K562 (cell line): ENCODE measurements around the gene MYCT1. TPM values are rescaled to one million over a fixed set of nuclear protein-coding genes. Genes with fewer than 3 reads are reported as not detected.

Source experiments
- ATAC-seq: fragments of 200-7000 bp; cut with Tn5 transposase; 3 replicates; pipeline ENCODE4 v1.9.1; 2020; ENCODE audit warnings: moderate library complexity
- BruUV-seq: library from RNA; stranded (reverse); fragments of 400-500 nt; replicated peaks from 2 replicates; lab custom pipeline; 2021; lab: Mats Ljungman, UMichigan
- CTCF ChIA-PET: fragments of 300-600 bp; formaldehyde crosslinking; extraction: SDS; loops from one replicate; lab custom pipeline; 2021; ENCODE audit warnings: low intra/inter-chr PET ratio; lab: Yijun Ruan, JAX
- POLR2A ChIA-PET: fragments of 300-600, 350-650 bp; sonication (Branson Sonifier 250); formaldehyde crosslinking; extraction: SDS; loops from one replicate; lab custom pipeline; 2021; ENCODE audit warnings: antibody characterized with exemption, inconsistent platforms; lab: Yijun Ruan, JAX
- DNase-seq, 4 experiments: peaks; one replicate each; pipeline versions ENCODE4 v3.0.0 to v3.0.0-alpha.2; 2011 to 2018; ENCODE audit warnings: low spot score in 3 of 4, mixed read lengths in 3 of 4; ENCODE audit errors: extremely low read depth in 1 of 4
- FAIRE-seq: peaks from 2 replicates; lab custom pipeline; 2011; peaks lifted over from hg19 to GRCh38; lab: Jason Lieb, UNC
- H2AFZ ChIP-seq: 2 replicates; pipeline ENCODE4 v1.6.0; 2011; ENCODE audit warnings: low read depth, low read length, control low read depth, inconsistent platforms
- H3K27ac ChIP-seq: fragments of 200-600 bp; 3 replicates; pipeline ENCODE4 v1.8.0; 2011; ENCODE audit warnings: low read depth, mild to moderate bottlenecking, control low read depth, inconsistent platforms, low read length, moderate library complexity, mixed read lengths; ENCODE audit errors: extremely low read depth
- H3K27me3 ChIP-seq, 2 experiments: fragments of 300-600 bp in 1 of 2; 2 replicates in 1 of 2; 3 replicates in 1 of 2; pipeline versions ENCODE4 v1.6.0 to v1.8.0; 2011; ENCODE audit warnings: inconsistent platforms in 2 of 2, low read length in 2 of 2, mild to moderate bottlenecking in 1 of 2, mixed read lengths in 1 of 2, moderate library complexity in 1 of 2; ENCODE audit not compliant: control insufficient read depth in 2 of 2, insufficient read depth in 2 of 2
- H3K36me3 ChIP-seq: fragments of 300-600 bp; 3 replicates; pipeline ENCODE4 v1.8.0; 2011; ENCODE audit warnings: mild to moderate bottlenecking, low read length, inconsistent platforms; ENCODE audit not compliant: control insufficient read depth, insufficient read depth
- H3K4me1 ChIP-seq, 2 experiments: fragments of 200-600 bp in 1 of 2; replicated peaks in 1 of 2; 2 replicates in 1 of 2; 3 replicates in 1 of 2; pipeline versions ENCODE4 v1.5.1 to v1.8.0; 2011; ENCODE audit warnings: inconsistent platforms in 2 of 2, low read length in 2 of 2, mild to moderate bottlenecking in 1 of 2, mixed read lengths in 1 of 2, moderate library complexity in 1 of 2; ENCODE audit not compliant: control insufficient read depth in 2 of 2, insufficient read depth in 2 of 2
- H3K4me2 ChIP-seq: 2 replicates; pipeline ENCODE4 v1.6.1; 2011; ENCODE audit warnings: low read length, control low read depth, inconsistent platforms, mixed read lengths; ENCODE audit not compliant: insufficient read depth
- H3K4me3 ChIP-seq: fragments of 200-600 bp; sonication (generic), shearing (Covaris generic); 2 replicates; pipeline ENCODE4 v1.5.1; 2016; ENCODE audit warnings: control low read depth, inconsistent platforms
- H3K79me2 ChIP-seq: fragments of 200-600 bp; 3 replicates; pipeline ENCODE4 v1.8.0; 2011; ENCODE audit warnings: low read length, inconsistent platforms; ENCODE audit not compliant: control insufficient read depth, insufficient read depth
- H3K9ac ChIP-seq, 2 experiments: 2 replicates each; pipeline versions ENCODE4 v1.6.0 to v1.6.1; 2011; ENCODE audit warnings: low read depth in 2 of 2, low read length in 2 of 2, control low read depth in 1 of 2, inconsistent platforms in 1 of 2, mild to moderate bottlenecking in 1 of 2, mixed read lengths in 1 of 2; ENCODE audit not compliant: insufficient read depth in 1 of 2
- H3K9me1 ChIP-seq: one replicate; pipeline ENCODE4 v1.6.0; 2011; ENCODE audit warnings: inconsistent platforms, mild to moderate bottlenecking, low read length, moderate library complexity; ENCODE audit not compliant: control insufficient read depth, insufficient read depth
- H3K9me3 ChIP-seq: replicated peaks from 2 replicates; pipeline ENCODE4 v1.5.1; 2011; ENCODE audit warnings: low read depth, low read length, inconsistent platforms; ENCODE audit not compliant: control insufficient read depth, insufficient read depth
- H4K20me1 ChIP-seq: replicated peaks from 2 replicates; pipeline ENCODE4 v1.6.1; 2011; ENCODE audit warnings: low read length, inconsistent platforms, mixed read lengths; ENCODE audit not compliant: control insufficient read depth, insufficient read depth
- CBX2 ChIP-seq: fragments of 200-600 bp; sonication (generic); IDR thresholded peaks from one replicate; pipeline ENCODE4 v1.6.1; 2012; ENCODE audit warnings: mild to moderate bottlenecking, low read length, inconsistent platforms; ENCODE audit not compliant: insufficient read depth, poor library complexity, severe bottlenecking
- CTCF ChIP-seq, 3 experiments: IDR thresholded peaks in 2 of 3; conservative IDR thresholded peaks in 1 of 3; 2 replicates each; pipeline ENCODE4 v1.5.1; 2011 to 2012; ENCODE audit warnings: low read length in 3 of 3, mild to moderate bottlenecking in 3 of 3, control low read depth in 2 of 3, improper control_type of control experiment in 1 of 3, inconsistent platforms in 1 of 3, low read depth in 1 of 3, mixed read lengths in 1 of 3, moderate library complexity in 1 of 3; ENCODE audit not compliant: insufficient read depth in 2 of 3
- HDAC2 ChIP-seq: fragments of 450-650 bp; IDR thresholded peaks from 2 replicates; pipeline ENCODE4 v1.6.1; 2016; ENCODE audit warnings: mild to moderate bottlenecking
- SIX5 ChIP-seq, 2 experiments: IDR thresholded peaks; 2 replicates each; pipeline ENCODE4 v1.6.1; 2011; ENCODE audit warnings: low read length in 2 of 2, borderline replicate concordance in 1 of 2, low read depth in 1 of 2, mild to moderate bottlenecking in 1 of 2, moderate library complexity in 1 of 2; ENCODE audit not compliant: insufficient read depth in 1 of 2
- SNIP1 ChIP-seq: fragments of 450-650 bp; IDR thresholded peaks from 2 replicates; pipeline ENCODE4 v1.7.1; 2017; ENCODE audit warnings: low read depth, mild to moderate bottlenecking
- TAF9B ChIP-seq: fragments of 450-650 bp; IDR thresholded peaks from 2 replicates; pipeline ENCODE4 v1.6.1; 2018; ENCODE audit warnings: mild to moderate bottlenecking; ENCODE audit not compliant: partially characterized antibody
- TRIM24 ChIP-seq, 2 experiments: fragments of 450-650 bp; IDR thresholded peaks; 2 replicates each; pipeline ENCODE4 v1.6.1; 2016
- YBX1 ChIP-seq: fragments of 450-650 bp; IDR thresholded peaks from 2 replicates; pipeline ENCODE4 v1.7.1; 2016; ENCODE audit warnings: mild to moderate bottlenecking
- WGBS: fragments of 100-300 bp; shearing (Covaris generic); methylation state at CpG from one replicate; pipeline ENCODE4 v1.1.6; 2016; ENCODE audit warnings: low coverage, mixed read lengths; ENCODE audit not compliant: insufficient coverage; ENCODE audit errors: missing lambda C conversion rate; 5-methylcytosine and 5-hydroxymethylcytosine counted together
- in situ Hi-C: fragments of 300-500 bp; cut with MboI; formaldehyde crosslinking; loops from 4 replicates; pipeline ENCODE4 v1.15.0; 2018; ENCODE audit warnings: inconsistent platforms, mixed read lengths
- intact Hi-C: fragments of 100-400 bp; cut with micrococcal nuclease; formaldehyde crosslinking; loops from 2 replicates; pipeline ENCODE4 v1.14.2; 2022
- polyA plus RNA-seq, 8 experiments: library from polyadenylated mRNA; depleted of rRNA in 4 of 8; stranded (reverse) in 5 of 8; unstranded in 3 of 8; fragments of >200 nt; fragmentation: Nextera tagmentation in 2 of 8; fragmentation: Illumina TruSeq in 1 of 8; extraction: Ambion mirVana in 2 of 8; extraction: Trizol in 1 of 8; gene quantifications; 2 replicates each; pipeline versions ENCODE4 v1.2.1 to v1.2.3, GENCODE V29; 2011 to 2014; ENCODE audit warnings: inconsistent platforms in 1 of 8, missing spikeins in 1 of 8
- total RNA-seq, 7 experiments: library from RNA; depleted of rRNA in 6 of 7; stranded (reverse); fragments of >200 nt in 6 of 7; fragmentation: Illumina TruSeq in 2 of 7; extraction: Trizol in 2 of 7; gene quantifications; 2 replicates each; pipeline versions ENCODE4 v1.2.1 to v1.2.3, GENCODE V29; 2011 to 2021; ENCODE audit warnings: low replicate concordance in 1 of 7
- TF ChIP-seq, protein P1 (sequence below): sonication (generic); formaldehyde crosslinking; IDR thresholded peaks from 2 replicates; pipeline ENCODE4 v1.8.0; 2022; ENCODE audit warnings: mild to moderate bottlenecking, missing genetic modification reagents

The MYCT1 gene
- total and polyA plus RNA-seq, 9 of the 15 experiments (the other 6 are each of a cell fraction or from before 2014, with no cell fraction given), result 0.04 to 0.28 (median 0.08) TPM; not detected in 2

- FAIRE-seq, result no peak
- Histone ChIP-seq H2AFZ (no peak overlapping the region), H3K4me1 (no peaks in the 10 kb centered on the region), H3K4me3 (no peak overlapping the region), H3K27me3 (no peaks in the 10 kb centered on the region), H3K27ac (no peak overlapping the region), H3K9me1 (no peaks in the 10 kb centered on the region), H3K9ac (no peak overlapping the region), H3K9me3 (no peaks in the 10 kb centered on the region; the same call in 1 of the 2 replicates), H3K36me3 (no peaks in the 10 kb centered on the region), H3K79me2 (no peaks in the 10 kb centered on the region), H3K4me2 (no peak overlapping the region), H4K20me1 (no peaks in the 10 kb centered on the region)
- ChIA-PET POLR2A (no interaction called here), CTCF (no interaction called here)
- in situ Hi-C loops (no loop called here), intact Hi-C loops (no loop called here)
- TF ChIP-seq YBX1 (no peak), CTCF (IDR thresholded peaks at IDR 0.05 in 2 of 3, conservative IDR thresholded peaks at IDR 0.05 in 1 of 3; ENCODE audit: insufficient read depth in 2 of 3, low read depth in 1 of 3, low read length in 3 of 3) (no peak), TAF9B (no peak), SIX5 (IDR thresholded peaks at IDR 0.05; ENCODE audit: borderline replicate concordance in 1 of 2, insufficient read depth in 1 of 2, low read depth in 1 of 2, low read length in 2 of 2) (no peak), TRIM24 (IDR thresholded peaks at IDR 0.05) (no peak), CBX2 (no peak), SNIP1 (no peak), HDAC2 (no peak)
- TF ChIP-seq, protein P1, sequence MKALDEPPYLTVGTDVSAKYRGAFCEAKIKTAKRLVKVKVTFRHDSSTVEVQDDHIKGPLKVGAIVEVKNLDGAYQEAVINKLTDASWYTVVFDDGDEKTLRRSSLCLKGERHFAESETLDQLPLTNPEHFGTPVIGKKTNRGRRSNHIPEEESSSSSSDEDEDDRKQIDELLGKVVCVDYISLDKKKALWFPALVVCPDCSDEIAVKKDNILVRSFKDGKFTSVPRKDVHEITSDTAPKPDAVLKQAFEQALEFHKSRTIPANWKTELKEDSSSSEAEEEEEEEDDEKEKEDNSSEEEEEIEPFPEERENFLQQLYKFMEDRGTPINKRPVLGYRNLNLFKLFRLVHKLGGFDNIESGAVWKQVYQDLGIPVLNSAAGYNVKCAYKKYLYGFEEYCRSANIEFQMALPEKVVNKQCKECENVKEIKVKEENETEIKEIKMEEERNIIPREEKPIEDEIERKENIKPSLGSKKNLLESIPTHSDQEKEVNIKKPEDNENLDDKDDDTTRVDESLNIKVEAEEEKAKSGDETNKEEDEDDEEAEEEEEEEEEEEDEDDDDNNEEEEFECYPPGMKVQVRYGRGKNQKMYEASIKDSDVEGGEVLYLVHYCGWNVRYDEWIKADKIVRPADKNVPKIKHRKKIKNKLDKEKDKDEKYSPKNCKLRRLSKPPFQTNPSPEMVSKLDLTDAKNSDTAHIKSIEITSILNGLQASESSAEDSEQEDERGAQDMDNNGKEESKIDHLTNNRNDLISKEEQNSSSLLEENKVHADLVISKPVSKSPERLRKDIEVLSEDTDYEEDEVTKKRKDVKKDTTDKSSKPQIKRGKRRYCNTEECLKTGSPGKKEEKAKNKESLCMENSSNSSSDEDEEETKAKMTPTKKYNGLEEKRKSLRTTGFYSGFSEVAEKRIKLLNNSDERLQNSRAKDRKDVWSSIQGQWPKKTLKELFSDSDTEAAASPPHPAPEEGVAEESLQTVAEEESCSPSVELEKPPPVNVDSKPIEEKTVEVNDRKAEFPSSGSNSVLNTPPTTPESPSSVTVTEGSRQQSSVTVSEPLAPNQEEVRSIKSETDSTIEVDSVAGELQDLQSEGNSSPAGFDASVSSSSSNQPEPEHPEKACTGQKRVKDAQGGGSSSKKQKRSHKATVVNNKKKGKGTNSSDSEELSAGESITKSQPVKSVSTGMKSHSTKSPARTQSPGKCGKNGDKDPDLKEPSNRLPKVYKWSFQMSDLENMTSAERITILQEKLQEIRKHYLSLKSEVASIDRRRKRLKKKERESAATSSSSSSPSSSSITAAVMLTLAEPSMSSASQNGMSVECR, result no peak
- no TSS peak for BruUV-seq
- ATAC-seq, result no peak
- DNase-seq, result no peak
- 0% methylated on average over 4 of the region's 4 CpGs for WGBS
Observed at GRCh38 chr6:152671171-152671570, 26.5 kb upstream of the MYCT1 start.
